Spinal cord (tissue), 10 donors: Measurements from ENCODE around the gene APEH. TPM values are rescaled to one million over a fixed set of nuclear protein-coding genes. Genes with fewer than 3 reads are reported as not detected.
"Not testable (repeated sequence)": the region's sequence is repeated elsewhere in the genome, so short reads cannot be mapped to it uniquely, and the experiment has no call there.

ENCODE experiments used
- DNase-seq, 6 donors: peaks; one replicate each; pipeline versions ENCODE4 v3.0.0 to v3.0.0-alpha.2; 2013 to 2015; ENCODE audit warnings: low spot score in 6 of 6, low read depth in 4 of 6
- H3K27ac ChIP-seq: one replicate; pipeline ENCODE4 v1.5.1; 2013; ENCODE audit warnings: low read depth, low read length, control low read depth
- H3K27me3 ChIP-seq: one replicate; pipeline ENCODE4 v1.6.1; 2013; ENCODE audit warnings: low read length; ENCODE audit not compliant: control insufficient read depth, insufficient read depth
- H3K36me3 ChIP-seq: one replicate; pipeline ENCODE4 v1.6.1; 2013; ENCODE audit warnings: low read length; ENCODE audit not compliant: control insufficient read depth, insufficient read depth
- H3K4me1 ChIP-seq: one replicate; pipeline ENCODE4 v1.6.1; 2013; ENCODE audit warnings: low read length; ENCODE audit not compliant: control insufficient read depth, insufficient read depth
- H3K4me3 ChIP-seq: one replicate; pipeline ENCODE4 v1.5.1; 2013; ENCODE audit warnings: low read depth, low read length, control low read depth
- H3K9me3 ChIP-seq: one replicate; pipeline ENCODE4 v1.6.1; 2013; ENCODE audit warnings: low read length; ENCODE audit not compliant: control insufficient read depth, insufficient read depth
- WGBS: methylation state at CpG from one replicate; pipeline ENCODE4 v1.1.5; 2013; ENCODE audit warnings: missing lambda C conversion rate; ENCODE audit not compliant: insufficient coverage; 5-methylcytosine and 5-hydroxymethylcytosine counted together
- polyA plus RNA-seq, 2 donors: library from polyadenylated mRNA; unstranded; fragments of 120-200 nt; gene quantifications; one replicate each; pipeline ENCODE4 v1.2.1, GENCODE V29; 2013; ENCODE audit not compliant: insufficient read length in 2 of 2
- total RNA-seq, 2 donors: library from RNA; depleted of rRNA in 1 of 2; stranded (reverse); fragments of 120-200 nt in 1 of 2; fragments of >200 nt in 1 of 2; gene quantifications; one replicate each; pipeline versions ENCODE4 v1.2.3 to v1.2.4, GENCODE V29; 2013 to 2014
- donor health status: healthy.

Gene APEH
- total and polyA plus RNA-seq, 4 donors: 68.3 to 116 (median 104) TPM

- 57% methylated on average over 4 of the region's 6 CpGs for WGBS
These were observed 20.4 kb downstream of the APEH start for GRCh38 chr3:49694409-49695070.

DNA sequence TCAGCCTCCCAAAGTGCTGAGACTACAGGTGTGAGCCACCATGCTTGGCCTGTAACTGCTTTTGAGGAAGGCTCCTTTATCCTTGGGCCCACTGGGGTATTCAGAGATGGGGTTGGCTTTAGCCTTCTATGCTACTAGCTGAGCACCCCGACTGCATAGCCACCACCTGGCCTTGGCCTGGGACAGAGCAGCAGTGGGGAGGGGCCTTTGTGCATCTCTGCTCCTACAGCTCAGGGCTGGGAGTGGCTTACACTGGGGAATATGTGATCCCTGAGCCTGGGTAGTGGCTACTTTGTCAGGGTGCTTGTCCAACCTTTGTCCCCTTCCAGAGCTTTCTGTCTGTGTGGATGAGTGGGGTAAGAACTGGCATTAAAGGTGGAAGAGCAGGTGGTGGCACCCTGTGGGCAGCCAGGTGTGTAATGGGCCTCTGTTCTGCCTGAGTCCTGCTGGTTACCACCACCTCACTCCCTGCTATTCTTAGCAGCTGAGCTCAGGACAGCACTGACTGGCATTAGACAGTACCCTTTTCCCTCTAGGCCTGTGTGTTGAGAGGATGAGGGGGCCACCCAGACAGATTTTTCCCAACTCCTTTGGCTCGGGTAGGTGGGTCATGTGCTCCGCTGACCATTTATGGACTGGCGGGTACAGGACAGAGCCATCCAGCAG lies 21.3 kb downstream of the APEH start:
- peaks cover 42% of the 10 kb centered on the region for H3K36me3 ChIP-seq
- H3K27me3 ChIP-seq, DNase-seq, H3K27ac ChIP-seq, H3K4me3 ChIP-seq, H3K9me3 ChIP-seq: not testable (repeated sequence)
- H3K4me1 ChIP-seq: peaks cover 12% of the 10 kb centered on the region
- WGBS: no CpG with 5 or more reads among the region's 4 CpGs

More at GRCh38 chr3:49694409-49695070, 20.4 kb downstream of the APEH start:
- DNase-seq, H3K27me3 ChIP-seq, H3K4me3 ChIP-seq, H3K27ac ChIP-seq, H3K9me3 ChIP-seq: not testable (repeated sequence)
- Histone ChIP-seq H3K4me1 (peaks cover 19% of the 10 kb centered on the region), H3K36me3 (peaks cover 33% of the 10 kb centered on the region)

DNA sequence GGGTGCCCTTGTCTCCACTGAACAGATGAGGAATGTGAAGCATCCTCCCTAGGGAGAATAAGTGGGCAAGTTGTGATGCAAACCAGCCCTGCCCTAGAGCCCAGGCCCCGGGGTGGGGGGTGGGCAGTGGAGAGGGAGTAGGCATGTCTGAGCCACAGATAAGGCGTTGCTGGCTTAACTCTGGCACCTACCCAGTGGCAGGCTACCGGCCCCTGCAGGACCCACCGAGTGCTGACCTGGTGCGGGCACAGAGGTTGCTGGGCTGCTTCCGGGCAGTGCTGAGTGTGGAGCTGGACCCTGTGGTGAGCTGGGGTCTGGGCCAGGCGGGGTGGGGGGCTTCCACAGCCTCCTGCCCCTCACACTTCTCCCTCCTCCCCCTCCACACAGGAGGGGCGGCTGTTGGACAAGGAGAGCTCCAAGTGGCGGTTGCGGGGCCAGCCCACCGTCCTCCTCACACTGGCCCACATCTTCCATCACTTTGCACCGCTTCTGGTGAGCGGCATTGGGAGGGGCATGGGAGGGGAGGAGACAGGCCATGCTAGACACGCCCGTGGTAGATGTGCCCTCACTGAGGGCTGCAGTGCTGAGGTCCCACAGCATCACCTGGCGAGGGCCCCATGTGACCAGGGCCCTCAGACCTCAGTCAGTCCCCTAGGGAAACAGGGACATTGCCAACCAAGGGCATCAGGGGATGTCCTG lies 25.3 kb downstream of the APEH start:
- WGBS: 92% methylated on average over 10 of the region's 16 CpGs
- no peaks in the 10 kb centered on the region for H3K27me3 ChIP-seq
- no peak overlapping the region for H3K4me3 ChIP-seq
- peaks cover 79% of the 10 kb centered on the region for H3K36me3 ChIP-seq
- H3K27ac ChIP-seq: no peak overlapping the region
- no peak for DNase-seq
- H3K4me1 ChIP-seq: no peaks in the 10 kb centered on the region
- no peaks in the 10 kb centered on the region for H3K9me3 ChIP-seq

DNA sequence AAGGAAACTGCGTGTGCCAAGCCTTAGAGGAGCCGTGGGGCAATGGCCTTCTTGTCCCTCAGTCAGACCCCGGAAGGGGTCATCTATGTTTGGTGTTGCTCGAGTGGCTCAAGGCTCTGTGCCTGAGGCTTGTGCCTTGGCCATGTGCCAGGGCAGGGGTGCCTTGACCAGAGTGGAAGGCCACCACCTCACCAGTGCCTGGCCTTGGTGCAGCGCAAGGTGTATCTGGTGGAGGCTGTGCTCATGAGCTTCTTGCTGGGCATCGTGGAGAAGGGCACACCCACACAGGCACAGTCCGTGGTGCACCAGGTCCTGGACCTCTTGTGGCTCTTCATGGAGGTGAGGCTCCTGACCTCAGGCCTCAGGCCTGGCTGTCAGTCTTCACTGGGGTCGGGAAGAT lies 25.9 kb downstream of the APEH start:
- H3K27me3 ChIP-seq: no peaks in the 10 kb centered on the region
- no peak for DNase-seq
- 92% methylated on average over 8 of the region's 8 CpGs for WGBS
- H3K36me3 ChIP-seq: peaks cover 85% of the 10 kb centered on the region
- no peak overlapping the region for H3K27ac ChIP-seq
- H3K4me3 ChIP-seq: no peak overlapping the region
- H3K9me3 ChIP-seq: no peaks in the 10 kb centered on the region
- H3K4me1 ChIP-seq: no peaks in the 10 kb centered on the region

- no peak overlapping the region for H3K4me3 ChIP-seq
- no peak for DNase-seq
- no peak overlapping the region for H3K27ac ChIP-seq
- 69% methylated on average over 13 of the region's 13 CpGs for WGBS
- H3K9me3 ChIP-seq: no peaks in the 10 kb centered on the region
- no peaks in the 10 kb centered on the region for H3K4me1 ChIP-seq
- peaks cover 90% of the 10 kb centered on the region for H3K36me3 ChIP-seq
- no peaks in the 10 kb centered on the region for H3K27me3 ChIP-seq
These were observed 26.4 kb downstream of the APEH start for GRCh38 chr3:49700453-49701128.

GRCh38 chr3:49701388-49702077 lies 27.4 kb downstream of the APEH start:
- no peak overlapping the region for H3K27ac ChIP-seq
- H3K4me1 ChIP-seq: no peaks in the 10 kb centered on the region
- no peak for DNase-seq
- no peaks in the 10 kb centered on the region for H3K9me3 ChIP-seq
- WGBS: 76% methylated on average over 17 of the region's 21 CpGs
- H3K36me3 ChIP-seq: peaks cover 100% of the 10 kb centered on the region
- no peaks in the 10 kb centered on the region for H3K27me3 ChIP-seq
- no peak overlapping the region for H3K4me3 ChIP-seq

GRCh38 chr3:49702672-49703071 lies 28.5 kb downstream of the APEH start:
- no peak overlapping the region for H3K27ac ChIP-seq
- no peak overlapping the region for H3K4me3 ChIP-seq
- no peak for DNase-seq
- H3K27me3 ChIP-seq: no peaks in the 10 kb centered on the region
- H3K9me3 ChIP-seq: no peaks in the 10 kb centered on the region
- peaks cover 98% of the 10 kb centered on the region for H3K36me3 ChIP-seq
- 95% methylated on average over 8 of the region's 11 CpGs for WGBS
- peaks cover 3% of the 10 kb centered on the region for H3K4me1 ChIP-seq

GRCh38 chr3:49703443-49703927 lies 29.3 kb downstream of the APEH start:
- H3K9me3 ChIP-seq: no peaks in the 10 kb centered on the region
- H3K4me1 ChIP-seq: peaks cover 3% of the 10 kb centered on the region
- H3K27ac ChIP-seq: no peak overlapping the region
- H3K36me3 ChIP-seq: peaks cover 97% of the 10 kb centered on the region
- peak in 2 of 6 donors; percentile 67 to 68 for DNase-seq
- H3K4me3 ChIP-seq: no peak overlapping the region
- no peaks in the 10 kb centered on the region for H3K27me3 ChIP-seq
- WGBS: 69% methylated on average over 14 of the region's 14 CpGs

DNA sequence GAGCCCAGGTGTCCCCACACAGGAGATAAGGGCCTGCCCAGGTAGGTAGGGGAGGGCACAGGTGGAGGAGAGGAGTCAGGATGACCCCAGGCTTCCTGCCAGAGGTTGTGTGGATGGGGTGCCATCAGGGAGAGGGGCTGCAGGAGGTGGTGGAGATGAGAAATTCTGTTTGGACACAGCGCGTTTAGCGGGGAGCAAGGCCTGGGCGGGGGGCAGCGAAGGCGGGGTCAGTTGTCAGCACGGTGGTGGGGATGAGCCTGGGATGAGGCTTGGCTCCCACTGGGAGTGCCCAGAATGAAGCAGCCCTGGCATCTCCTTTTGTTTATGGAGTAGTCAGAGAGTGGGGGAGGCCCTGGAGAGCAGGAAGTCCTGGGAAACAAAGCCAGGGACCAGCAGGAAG lies 29.8 kb downstream of the APEH start:
- Histone ChIP-seq H3K4me3 (no peak overlapping the region), H3K36me3 (peaks cover 94% of the 10 kb centered on the region), H3K27me3 (no peaks in the 10 kb centered on the region), H3K9me3 (no peaks in the 10 kb centered on the region), H3K27ac (no peak overlapping the region), H3K4me1 (peaks cover 3% of the 10 kb centered on the region)
- 94% methylated on average over 7 of the region's 7 CpGs for WGBS
- no peak for DNase-seq
